Measurements from ENCODE around the gene TTC21A. TPM values are rescaled to one million over a fixed set of nuclear protein-coding genes. Genes with fewer than 3 reads are reported as not detected.

Gene TTC21A
- total and polyA plus RNA-seq, 4 donors: 6.1 to 30.4 (median 11.7) TPM

DNA sequence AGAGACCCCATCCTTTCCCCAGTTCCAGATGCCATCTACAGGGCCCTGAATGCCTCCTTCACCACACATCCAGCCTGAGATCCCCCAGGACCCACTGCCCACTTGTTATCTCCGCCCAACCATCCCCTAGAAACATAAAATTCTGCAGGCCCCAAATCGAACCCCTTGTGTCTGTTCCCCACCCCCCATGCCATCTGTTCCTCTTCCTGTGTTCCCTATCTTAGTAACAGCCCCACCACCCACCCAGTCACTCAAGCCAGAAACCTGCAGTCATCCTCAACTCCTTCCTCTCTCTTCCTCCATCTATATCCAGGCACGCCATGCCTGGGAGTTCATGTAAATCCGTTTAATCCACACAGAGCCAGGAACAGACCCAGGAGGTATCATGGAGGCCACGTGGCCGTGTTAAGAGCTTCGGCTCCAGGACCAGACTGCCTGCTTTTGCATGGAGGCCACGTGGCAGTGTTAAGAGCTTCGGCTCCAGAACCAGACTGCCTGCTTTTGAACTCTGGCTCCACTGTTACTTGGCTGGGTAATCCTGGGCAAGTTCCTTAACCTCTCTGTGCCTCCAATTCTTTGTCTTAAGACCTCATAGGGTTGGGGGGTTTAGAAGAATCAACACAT is 41.1 kb downstream of the TTC21A start:
- no peaks in the 10 kb centered on the region for H3K9me3 ChIP-seq (ENCODE audit: control insufficient read depth in 4 of 4, insufficient read depth in 3 of 4, low read length in 3 of 4)
- ATAC-seq (ENCODE audit: insufficient read depth, low FRiP score): no peak
- H3K36me3 ChIP-seq (ENCODE audit: control insufficient read depth in 4 of 4, insufficient read depth in 4 of 4, low read length in 4 of 4): peaks cover 8 to 25% (median 12%) of the 10 kb centered on the region in 4 donors
- peak in 1 of 3 donors; percentile 31 for DNase-seq
- no peaks in the 10 kb centered on the region for H3K27me3 ChIP-seq (ENCODE audit: control insufficient read depth in 3 of 3, insufficient read depth in 3 of 3, low read length in 2 of 3)
- H3K4me3 ChIP-seq: no peak overlapping the region
- peak overlapping the region; percentile 67 to 95 for H3K27ac ChIP-seq (ENCODE audit: low read depth in 1 of 2, low read length in 1 of 2)
- H3K9ac ChIP-seq (ENCODE audit: insufficient read depth in 1 of 2, low read length in 2 of 2): peak overlapping the region in 1 of 2 donors; percentile 26
- TF ChIP-seq, protein P1, sequence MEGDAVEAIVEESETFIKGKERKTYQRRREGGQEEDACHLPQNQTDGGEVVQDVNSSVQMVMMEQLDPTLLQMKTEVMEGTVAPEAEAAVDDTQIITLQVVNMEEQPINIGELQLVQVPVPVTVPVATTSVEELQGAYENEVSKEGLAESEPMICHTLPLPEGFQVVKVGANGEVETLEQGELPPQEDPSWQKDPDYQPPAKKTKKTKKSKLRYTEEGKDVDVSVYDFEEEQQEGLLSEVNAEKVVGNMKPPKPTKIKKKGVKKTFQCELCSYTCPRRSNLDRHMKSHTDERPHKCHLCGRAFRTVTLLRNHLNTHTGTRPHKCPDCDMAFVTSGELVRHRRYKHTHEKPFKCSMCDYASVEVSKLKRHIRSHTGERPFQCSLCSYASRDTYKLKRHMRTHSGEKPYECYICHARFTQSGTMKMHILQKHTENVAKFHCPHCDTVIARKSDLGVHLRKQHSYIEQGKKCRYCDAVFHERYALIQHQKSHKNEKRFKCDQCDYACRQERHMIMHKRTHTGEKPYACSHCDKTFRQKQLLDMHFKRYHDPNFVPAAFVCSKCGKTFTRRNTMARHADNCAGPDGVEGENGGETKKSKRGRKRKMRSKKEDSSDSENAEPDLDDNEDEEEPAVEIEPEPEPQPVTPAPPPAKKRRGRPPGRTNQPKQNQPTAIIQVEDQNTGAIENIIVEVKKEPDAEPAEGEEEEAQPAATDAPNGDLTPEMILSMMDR (IDR thresholded peaks at IDR 0.05; ENCODE audit: control extremely low read depth, extremely low read depth): no peak
- H3K4me1 ChIP-seq (ENCODE audit: control insufficient read depth in 5 of 5, insufficient read depth in 5 of 5, low read length in 5 of 5): peaks cover 21 to 67% (median 47%) of the 10 kb centered on the region in 5 donors
- WGBS, 2 donors: 29% methylated on average over 9 of the region's 9 CpGs

DNA sequence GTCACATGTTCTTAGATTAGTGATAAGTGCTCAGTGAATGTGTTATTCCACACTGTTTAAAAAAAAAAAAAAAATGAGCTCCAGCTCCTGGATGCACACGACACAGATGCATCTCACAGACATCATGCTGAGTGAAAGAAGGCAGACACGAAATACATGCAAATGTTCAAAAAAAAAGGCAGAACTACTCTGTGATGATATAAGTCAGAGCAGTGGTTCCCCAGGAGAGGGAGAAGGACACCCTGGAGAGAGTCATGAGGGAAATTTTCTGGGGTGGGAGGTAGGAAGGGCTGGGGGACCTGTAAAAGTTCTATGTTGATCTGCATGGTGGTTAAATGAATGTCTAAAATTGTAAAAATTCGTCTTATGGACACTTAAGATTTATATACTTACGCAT is 41.6 kb downstream of the TTC21A start:
- DNase-seq (no peak), ATAC-seq (ENCODE audit: insufficient read depth, low FRiP score) (no peak)
- Histone ChIP-seq H3K9me3 (ENCODE audit: control insufficient read depth in 4 of 4, insufficient read depth in 3 of 4, low read length in 3 of 4) (no peaks in the 10 kb centered on the region), H3K27ac (ENCODE audit: low read depth in 1 of 2, low read length in 1 of 2) (peak overlapping the region in 1 of 2 donors; percentile 47), H3K4me3 (no peak overlapping the region), H3K27me3 (ENCODE audit: control insufficient read depth in 3 of 3, insufficient read depth in 3 of 3, low read length in 2 of 3) (no peaks in the 10 kb centered on the region), H3K4me1 (ENCODE audit: control insufficient read depth in 5 of 5, insufficient read depth in 5 of 5, low read length in 5 of 5) (peaks cover 21 to 67% (median 47%) of the 10 kb centered on the region in 5 donors), H3K9ac (ENCODE audit: insufficient read depth in 1 of 2, low read length in 2 of 2) (no peak overlapping the region), H3K36me3 (ENCODE audit: control insufficient read depth in 4 of 4, insufficient read depth in 4 of 4, low read length in 4 of 4) (peaks cover 4 to 20% (median 10%) of the 10 kb centered on the region in 4 donors)
- WGBS, 2 donors: 51 to 53% methylated on average over 4 of the region's 4 CpGs
- TF ChIP-seq, protein P1 (IDR thresholded peaks at IDR 0.05; ENCODE audit: control extremely low read depth, extremely low read depth): no peak

DNA sequence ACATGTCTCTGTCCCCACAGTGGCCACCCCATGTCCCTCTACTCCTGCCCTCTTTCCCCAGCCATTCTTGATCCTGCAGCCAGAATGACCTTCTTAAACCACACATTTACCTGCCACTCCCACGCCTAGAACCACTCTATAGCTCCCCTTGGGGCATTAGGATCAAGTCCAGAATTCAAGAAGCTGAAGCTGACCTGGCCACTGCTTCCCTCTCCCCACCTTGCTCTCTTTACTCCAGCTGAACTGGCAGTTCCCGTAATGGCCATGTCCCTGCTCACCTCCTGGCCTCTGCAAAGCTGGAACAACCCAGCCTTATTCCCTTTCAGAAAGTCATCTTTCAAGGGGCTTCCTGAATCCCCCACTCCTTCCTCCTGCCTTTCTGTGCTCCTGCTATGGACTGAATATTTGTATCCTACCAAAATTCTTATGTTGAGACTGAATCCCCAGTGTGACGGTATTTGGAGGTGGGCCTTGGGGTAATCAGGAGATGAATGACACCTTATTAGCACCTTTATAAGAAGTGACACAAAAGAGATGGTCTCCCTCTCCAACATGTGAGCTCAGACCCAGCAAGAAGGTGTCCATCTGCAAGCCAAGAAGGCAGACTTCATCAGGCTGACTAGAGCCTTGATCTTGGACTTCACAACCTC is 42.1 kb downstream of the TTC21A start:
- ATAC-seq (ENCODE audit: insufficient read depth, low FRiP score) (no peak), DNase-seq (no peak)
- Histone ChIP-seq H3K27ac (ENCODE audit: low read depth in 1 of 2, low read length in 1 of 2) (peak overlapping the region in 1 of 2 donors; percentile 98), H3K27me3 (ENCODE audit: control insufficient read depth in 3 of 3, insufficient read depth in 3 of 3, low read length in 2 of 3) (no peaks in the 10 kb centered on the region), H3K9me3 (ENCODE audit: control insufficient read depth in 4 of 4, insufficient read depth in 3 of 4, low read length in 3 of 4) (no peaks in the 10 kb centered on the region), H3K4me3 (no peak overlapping the region), H3K36me3 (ENCODE audit: control insufficient read depth in 4 of 4, insufficient read depth in 4 of 4, low read length in 4 of 4) (peaks cover 0 to 14% (median 8%) of the 10 kb centered on the region in 4 donors), H3K9ac (ENCODE audit: insufficient read depth in 1 of 2, low read length in 2 of 2) (peak overlapping the region in 1 of 2 donors; percentile 86), H3K4me1 (ENCODE audit: control insufficient read depth in 5 of 5, insufficient read depth in 5 of 5, low read length in 5 of 5) (peaks cover 21 to 71% (median 47%) of the 10 kb centered on the region in 5 donors)
- 64 to 81% methylated on average over 3 of the region's 3 CpGs for WGBS, 2 donors
- TF ChIP-seq, protein P1 (IDR thresholded peaks at IDR 0.05; ENCODE audit: control extremely low read depth, extremely low read depth): no peak

Data from lung (tissue), 12 donors.